ENCODE results near the gene LPCAT1.

The LPCAT1 gene

GRCh38 chr5:1421521-1422341 is 102.0 kb downstream of the LPCAT1 start:
- no peak for DNase-seq (ENCODE audit: low read depth)

- DNase-seq (ENCODE audit: low read depth), result no peak
These were observed 103.3 kb downstream of the LPCAT1 start for GRCh38 chr5:1420211-1421195.

GRCh38 chr5:1419476-1420210 is 104.1 kb downstream of the LPCAT1 start:
- DNase-seq (ENCODE audit: low read depth), result no peak

- no peak for DNase-seq (ENCODE audit: low read depth)
These were observed 104.9 kb downstream of the LPCAT1 start for GRCh38 chr5:1418921-1419280.

GRCh38 chr5:1418238-1418920 is 105.4 kb downstream of the LPCAT1 start:
- DNase-seq (ENCODE audit: low read depth), result no peak

GRCh38 chr5:1417586-1418225 is 106.1 kb downstream of the LPCAT1 start:
- DNase-seq (ENCODE audit: low read depth), result no peak

- DNase-seq (ENCODE audit: low read depth), result no peak
These were observed 106.8 kb downstream of the LPCAT1 start for GRCh38 chr5:1416856-1417469.

GRCh38 chr5:1415626-1416360 is 108.0 kb downstream of the LPCAT1 start:
- no peak for DNase-seq (ENCODE audit: low read depth)

- DNase-seq (ENCODE audit: low read depth), result no peak
These were observed 108.7 kb downstream of the LPCAT1 start for GRCh38 chr5:1415059-1415425.

- DNase-seq (ENCODE audit: low read depth), result no peak
These were observed 109.3 kb downstream of the LPCAT1 start for GRCh38 chr5:1414311-1415058.

GRCh38 chr5:1413611-1414241 is 110.0 kb downstream of the LPCAT1 start:
- no peak for DNase-seq (ENCODE audit: low read depth)

- DNase-seq (ENCODE audit: low read depth), result no peak
These were observed 110.5 kb downstream of the LPCAT1 start for GRCh38 chr5:1413211-1413610.

GRCh38 chr5:1412621-1413020 is 111.1 kb downstream of the LPCAT1 start:
- no peak for DNase-seq (ENCODE audit: low read depth)

GRCh38 chr5:1412163-1412562 is 111.6 kb downstream of the LPCAT1 start:
- DNase-seq (ENCODE audit: low read depth), result no peak

All from activated T-cell treated with anti-CD3 and anti-CD28 coated beads for 1 hour (primary cell).